Measurements from ENCODE around the gene TBC1D24. TPM values are rescaled to one million over a fixed set of nuclear protein-coding genes. Genes with fewer than 3 reads are reported as not detected.

The TBC1D24 gene
- total RNA-seq, 1 donor from 2014 or later: 25.0 TPM

DNA sequence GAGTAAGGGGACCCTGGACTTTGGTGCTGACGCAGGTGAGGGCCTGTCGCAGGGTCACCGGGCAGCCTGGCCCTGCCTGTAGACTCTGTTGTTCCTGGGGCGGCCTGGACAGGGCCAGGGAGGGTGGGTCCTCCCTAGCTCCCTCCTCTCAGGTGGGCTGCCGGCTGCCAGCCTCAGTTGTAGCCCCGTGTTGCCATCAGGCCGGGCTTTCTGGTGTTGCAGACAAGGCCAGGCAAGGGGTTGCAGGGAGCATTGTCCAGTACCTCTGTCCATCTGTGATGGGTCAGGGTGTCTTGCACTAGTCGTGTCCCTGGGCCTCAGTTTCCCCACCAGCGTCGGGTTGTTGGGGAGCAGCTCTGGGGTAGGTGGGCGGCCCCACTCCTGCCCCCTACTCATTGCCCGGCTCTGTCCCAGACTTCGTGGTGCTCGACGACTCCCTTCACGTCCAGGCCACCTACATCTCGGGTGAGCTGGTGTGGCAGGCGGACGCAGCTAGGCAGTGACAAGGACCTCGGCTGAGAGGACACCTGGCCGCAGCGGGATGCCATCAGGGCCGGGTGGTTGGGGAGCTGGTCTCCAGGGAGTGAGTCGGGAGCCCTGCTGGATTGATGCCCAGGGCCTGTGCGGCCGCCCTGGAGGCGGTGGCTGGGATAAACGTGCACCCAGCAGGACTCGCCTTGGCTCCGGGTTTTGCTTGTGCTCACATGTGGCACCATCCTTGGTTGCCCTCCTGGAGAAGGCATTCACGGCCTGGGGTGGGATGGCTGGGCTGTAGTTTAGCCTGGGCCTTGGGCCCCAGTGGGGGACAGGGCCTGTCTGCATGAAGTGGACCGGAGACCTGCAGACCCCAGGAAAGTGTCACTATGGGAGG is 54.4 kb downstream of the TBC1D24 start:
- Mint-ChIP-seq H3K4me1 (peaks cover 12% of the 10 kb centered on the region), H3K9me3 (no peaks in the 10 kb centered on the region), H3K4me3 (no peak overlapping the region), H3K36me3 (peaks cover 11% of the 10 kb centered on the region), H3K27ac (no peak overlapping the region), H3K27me3 (ENCODE audit: low read depth) (no peaks in the 10 kb centered on the region)
- TF ChIP-seq, protein P1, sequence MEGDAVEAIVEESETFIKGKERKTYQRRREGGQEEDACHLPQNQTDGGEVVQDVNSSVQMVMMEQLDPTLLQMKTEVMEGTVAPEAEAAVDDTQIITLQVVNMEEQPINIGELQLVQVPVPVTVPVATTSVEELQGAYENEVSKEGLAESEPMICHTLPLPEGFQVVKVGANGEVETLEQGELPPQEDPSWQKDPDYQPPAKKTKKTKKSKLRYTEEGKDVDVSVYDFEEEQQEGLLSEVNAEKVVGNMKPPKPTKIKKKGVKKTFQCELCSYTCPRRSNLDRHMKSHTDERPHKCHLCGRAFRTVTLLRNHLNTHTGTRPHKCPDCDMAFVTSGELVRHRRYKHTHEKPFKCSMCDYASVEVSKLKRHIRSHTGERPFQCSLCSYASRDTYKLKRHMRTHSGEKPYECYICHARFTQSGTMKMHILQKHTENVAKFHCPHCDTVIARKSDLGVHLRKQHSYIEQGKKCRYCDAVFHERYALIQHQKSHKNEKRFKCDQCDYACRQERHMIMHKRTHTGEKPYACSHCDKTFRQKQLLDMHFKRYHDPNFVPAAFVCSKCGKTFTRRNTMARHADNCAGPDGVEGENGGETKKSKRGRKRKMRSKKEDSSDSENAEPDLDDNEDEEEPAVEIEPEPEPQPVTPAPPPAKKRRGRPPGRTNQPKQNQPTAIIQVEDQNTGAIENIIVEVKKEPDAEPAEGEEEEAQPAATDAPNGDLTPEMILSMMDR (IDR thresholded peaks at IDR 0.05; ENCODE audit: unreplicated experiment): no peak
- DNase-seq (ENCODE audit: low spot score in 2 of 2, unreplicated experiment in 2 of 2): no peak

DNA sequence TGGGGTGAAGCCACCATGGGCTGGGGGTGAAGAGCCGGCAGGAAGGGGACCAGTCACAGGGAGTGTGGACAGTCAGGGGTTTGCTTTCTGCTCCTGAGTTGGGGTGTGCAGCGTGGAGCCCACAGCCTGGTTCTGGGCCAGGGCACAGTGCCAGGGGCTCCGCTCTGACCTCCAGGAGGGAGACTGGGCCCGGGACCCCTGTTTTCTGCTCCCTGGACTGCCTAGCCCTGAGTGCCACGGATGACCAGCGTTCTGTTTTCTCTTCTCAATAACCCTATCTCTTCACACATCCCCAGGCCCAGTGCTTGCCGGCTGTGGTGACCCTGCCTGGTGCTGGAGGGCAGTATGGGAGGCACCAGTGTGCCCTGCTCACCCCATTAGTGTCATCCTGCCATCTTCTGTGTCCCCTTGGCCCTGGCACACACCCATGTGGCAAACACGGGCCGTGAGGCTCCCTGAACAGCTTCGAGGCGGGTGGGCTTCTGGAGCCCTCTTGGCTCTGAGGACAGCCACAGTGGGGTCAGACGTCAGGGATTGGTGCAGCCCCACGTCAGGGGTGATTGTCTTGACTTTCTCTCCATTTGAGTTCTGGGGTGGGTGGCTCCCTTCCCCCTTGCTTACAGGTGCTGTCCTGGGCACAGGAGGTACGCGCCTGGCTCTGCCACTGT is 55.2 kb downstream of the TBC1D24 start:
- DNase-seq (ENCODE audit: low spot score in 2 of 2, unreplicated experiment in 2 of 2): no peak
- TF ChIP-seq, protein P1 (IDR thresholded peaks at IDR 0.05; ENCODE audit: unreplicated experiment): no peak
- Mint-ChIP-seq H3K27ac (peak overlapping the region; percentile 16), H3K9me3 (no peaks in the 10 kb centered on the region), H3K4me3 (peak overlapping the region; percentile 41), H3K27me3 (ENCODE audit: low read depth) (no peaks in the 10 kb centered on the region), H3K36me3 (peaks cover 4% of the 10 kb centered on the region), H3K4me1 (peaks cover 12% of the 10 kb centered on the region)

DNA sequence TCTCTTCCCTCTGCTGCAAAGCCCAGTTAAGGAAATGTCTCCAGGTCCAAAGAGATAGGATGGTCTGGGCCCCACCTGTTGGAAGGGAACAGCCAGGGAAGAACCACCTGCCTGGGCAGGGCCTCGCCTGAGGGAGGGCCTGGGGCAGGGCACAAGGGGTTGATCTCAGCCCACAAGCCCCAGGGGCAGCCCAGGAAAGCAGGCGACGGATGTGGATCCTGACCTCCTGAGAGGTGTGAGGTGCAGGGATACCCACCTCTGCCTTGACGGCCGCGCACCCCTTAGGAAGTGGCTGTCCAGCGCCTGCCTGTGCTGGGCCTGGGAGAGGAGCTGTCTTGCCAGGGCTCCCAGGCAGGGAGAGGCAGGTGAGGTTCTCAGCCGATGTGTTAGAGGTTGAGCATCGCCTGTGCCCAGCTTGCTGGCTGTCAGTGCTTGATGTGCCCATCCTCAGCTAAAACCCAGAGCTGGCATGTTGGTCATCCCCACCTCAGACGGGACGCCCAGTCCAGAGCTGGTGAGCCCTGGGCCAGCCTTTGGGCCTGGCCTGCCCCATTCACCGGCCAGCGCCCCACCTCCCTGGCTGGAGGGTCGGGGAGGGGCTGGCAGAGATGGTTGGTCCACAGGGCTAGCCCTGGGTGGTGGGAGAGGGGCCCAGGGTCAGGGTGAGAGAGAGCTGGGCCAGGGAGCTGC is 55.8 kb downstream of the TBC1D24 start:
- Mint-ChIP-seq H3K4me3 (peak overlapping the region; percentile 91), H3K27ac (peak overlapping the region; percentile 99)
- no peak for DNase-seq (ENCODE audit: low spot score in 2 of 2, unreplicated experiment in 2 of 2)

DNA sequence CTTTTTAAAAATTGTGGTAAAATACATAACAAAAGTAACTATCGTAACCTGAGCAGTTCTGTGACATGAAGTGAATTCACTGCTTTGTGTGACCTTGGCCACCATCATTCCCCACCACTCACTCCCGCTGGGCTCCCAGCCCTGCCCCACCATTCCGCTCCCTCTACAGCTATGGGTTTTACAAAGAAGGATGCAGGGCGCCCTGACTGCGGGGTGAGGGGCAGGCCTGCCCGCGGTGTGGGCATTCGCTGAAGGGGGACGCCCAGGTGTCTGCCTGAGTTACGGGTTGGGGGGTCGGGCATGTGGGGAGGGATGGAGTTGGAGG is 56.4 kb downstream of the TBC1D24 start, which contains the start of gene CEMP1:
Gene CEMP1, minus strand, starts transcription at position 38 of the 325 bp plus-strand sequence. CDS start 335 bp downstream, outside the sequence.
- Mint-ChIP-seq H3K36me3 (peaks cover 4% of the 10 kb centered on the region), H3K27me3 (ENCODE audit: low read depth) (no peaks in the 10 kb centered on the region), H3K9me3 (no peaks in the 10 kb centered on the region), H3K4me3 (peak within 1 kb of the TSS; percentile 91), H3K4me1 (peaks cover 12% of the 10 kb centered on the region), H3K27ac (peak within 1 kb of the TSS; percentile 99)
- TF ChIP-seq, protein P1 (IDR thresholded peaks at IDR 0.05; ENCODE audit: unreplicated experiment): no peak
- no peak for DNase-seq (ENCODE audit: low spot score in 2 of 2, unreplicated experiment in 2 of 2)

More for the DNA sequence above, 55.8 kb downstream of the TBC1D24 start:
- TF ChIP-seq, protein P1 (IDR thresholded peaks at IDR 0.05; ENCODE audit: unreplicated experiment): no peak
- Mint-ChIP-seq H3K4me1 (peaks cover 12% of the 10 kb centered on the region), H3K36me3 (peaks cover 4% of the 10 kb centered on the region), H3K9me3 (no peaks in the 10 kb centered on the region), H3K27me3 (ENCODE audit: low read depth) (no peaks in the 10 kb centered on the region)

DNA sequence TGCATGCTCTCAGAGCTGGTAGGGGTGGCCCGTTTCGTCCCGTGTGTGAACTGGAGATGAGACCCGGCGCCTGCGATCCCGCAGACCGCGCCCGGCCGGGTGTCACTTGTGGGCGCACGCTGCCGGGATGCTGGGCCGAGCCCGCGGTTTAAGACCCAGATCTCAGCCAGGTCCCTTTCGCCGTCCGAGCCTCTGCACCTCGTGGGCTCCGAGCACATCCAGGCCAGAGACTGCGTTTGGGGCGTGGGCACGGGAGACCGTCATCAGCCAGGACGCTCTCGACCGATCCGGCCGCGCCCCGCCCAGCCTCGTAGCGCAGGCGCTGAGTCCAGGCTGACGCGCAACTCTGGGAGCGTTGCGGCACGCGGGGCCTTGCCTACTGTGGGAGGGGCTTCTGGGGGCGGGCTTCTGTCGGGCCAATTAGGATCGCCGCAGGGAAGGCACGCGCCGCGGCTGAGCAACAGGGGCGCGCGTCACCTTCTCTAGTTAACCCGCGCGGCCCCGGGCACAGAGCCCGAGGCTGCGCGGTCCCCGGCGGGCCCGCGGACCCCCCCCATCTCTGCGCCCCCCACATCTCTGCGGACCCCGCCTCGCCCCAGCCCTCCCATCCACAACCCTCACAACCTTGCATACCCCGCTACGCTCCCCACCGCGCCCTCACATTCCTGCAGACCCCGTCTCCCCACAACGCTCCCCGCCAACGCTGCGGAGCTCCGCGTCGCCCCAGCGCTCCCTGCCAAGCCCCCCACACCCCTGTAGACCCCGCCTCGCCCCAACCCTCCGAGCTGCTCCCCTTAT is 57.0 kb downstream of the TBC1D24 start:
- peak overlapping the region; percentile 99 for H3K27ac Mint-ChIP-seq

More for the DNA sequence above, 57.0 kb downstream of the TBC1D24 start:
- no peaks in the 10 kb centered on the region for H3K9me3 Mint-ChIP-seq
- peak overlapping the region; percentile 91 for H3K4me3 Mint-ChIP-seq
- H3K36me3 Mint-ChIP-seq: peaks cover 4% of the 10 kb centered on the region
- DNase-seq (ENCODE audit: low spot score in 2 of 2, unreplicated experiment in 2 of 2): peak; percentile 93 to 95
- H3K27me3 Mint-ChIP-seq (ENCODE audit: low read depth): no peaks in the 10 kb centered on the region
- TF ChIP-seq, protein P1 (IDR thresholded peaks at IDR 0.05; ENCODE audit: unreplicated experiment): no peak
- H3K4me1 Mint-ChIP-seq: peaks cover 12% of the 10 kb centered on the region

All from mesothelial cell of epicardium (in vitro differentiated cells).